Measurements from ENCODE around the gene GCNA.
A peak's percentile ranks its signal among the peaks of the same experiment; 100 is the strongest.

Gene GCNA

GRCh38 chrX:71540801-71541200, 37.4 kb upstream of the GCNA start:
- Histone ChIP-seq H3K9me2 (replicated peaks; ENCODE audit: low read depth, low read length) (no peaks in the 10 kb centered on the region), H3K27me3 (ENCODE audit: insufficient read depth, low read length, poor library complexity, severe bottlenecking) (no peaks in the 10 kb centered on the region), H3K79me2 (ENCODE audit: insufficient read depth, low read length) (peaks cover 99% of the 10 kb centered on the region), H3K9me3 (ENCODE audit: insufficient read depth, low read depth, low read length) (no peaks in the 10 kb centered on the region), H3K9ac (ENCODE audit: low read depth, low read length, poor library complexity, severe bottlenecking) (peak overlapping the region; percentile 51), H3K4me1 (ENCODE audit: insufficient read depth, low read length, poor library complexity, severe bottlenecking) (peaks cover 29% of the 10 kb centered on the region), H3F3A (ENCODE audit: low read depth) (no peaks in the 10 kb centered on the region), H3K4me2 (ENCODE audit: low read depth, low read length, poor library complexity, severe bottlenecking) (peak overlapping the region; percentile 93), H4K20me1 (ENCODE audit: insufficient read depth, low read length, poor library complexity, severe bottlenecking) (peaks cover 91% of the 10 kb centered on the region), H3K4me3 (ENCODE audit: low read length, poor library complexity, severe bottlenecking) (peak overlapping the region; percentile 88), H2AFZ (ENCODE audit: low read length) (no peak overlapping the region), H3K36me3 (ENCODE audit: insufficient read depth, low read length) (peaks cover 56% of the 10 kb centered on the region; the same call in 1 of the 2 replicates)
- no peak for TF ChIP-seq CTCF (conservative IDR thresholded peaks at IDR 0.05; ENCODE audit: low read length)
- no peak for TF ChIP-seq EZH2phosphoT487 (IDR thresholded peaks at IDR 0.05; ENCODE audit: borderline replicate concordance)

GRCh38 chrX:71541210-71542022, 36.8 kb upstream of the GCNA start:
- TF ChIP-seq EZH2phosphoT487 (IDR thresholded peaks at IDR 0.05; ENCODE audit: borderline replicate concordance) (no peak), CTCF (conservative IDR thresholded peaks at IDR 0.05; ENCODE audit: low read length) (no peak)
- H3K9me2 ChIP-seq (replicated peaks; ENCODE audit: low read depth, low read length): no peaks in the 10 kb centered on the region
- peak overlapping the region; percentile 51 for H3K9ac ChIP-seq (ENCODE audit: low read depth, low read length, poor library complexity, severe bottlenecking)
- H4K20me1 ChIP-seq (ENCODE audit: insufficient read depth, low read length, poor library complexity, severe bottlenecking): peaks cover 91% of the 10 kb centered on the region
- H3K36me3 ChIP-seq (ENCODE audit: insufficient read depth, low read length): peaks cover 62% of the 10 kb centered on the region; the same call in 1 of the 2 replicates
- H3F3A ChIP-seq (ENCODE audit: low read depth): no peaks in the 10 kb centered on the region
- H3K4me1 ChIP-seq (ENCODE audit: insufficient read depth, low read length, poor library complexity, severe bottlenecking): peaks cover 29% of the 10 kb centered on the region
- peaks cover 99% of the 10 kb centered on the region for H3K79me2 ChIP-seq (ENCODE audit: insufficient read depth, low read length)
- peak overlapping the region; percentile 88 for H3K4me3 ChIP-seq (ENCODE audit: low read length, poor library complexity, severe bottlenecking)
- H3K9me3 ChIP-seq (ENCODE audit: insufficient read depth, low read depth, low read length): no peaks in the 10 kb centered on the region
- no peak overlapping the region for H2AFZ ChIP-seq (ENCODE audit: low read length)
- no peaks in the 10 kb centered on the region for H3K27me3 ChIP-seq (ENCODE audit: insufficient read depth, low read length, poor library complexity, severe bottlenecking)
- peak overlapping the region; percentile 93 for H3K4me2 ChIP-seq (ENCODE audit: low read depth, low read length, poor library complexity, severe bottlenecking)

GRCh38 chrX:71542411-71542810, 35.8 kb upstream of the GCNA start:
- H3K27me3 ChIP-seq (ENCODE audit: insufficient read depth, low read length, poor library complexity, severe bottlenecking): no peaks in the 10 kb centered on the region
- H3K4me2 ChIP-seq (ENCODE audit: low read depth, low read length, poor library complexity, severe bottlenecking): peak overlapping the region; percentile 93
- H2AFZ ChIP-seq (ENCODE audit: low read length): no peak overlapping the region
- no peak for TF ChIP-seq EZH2phosphoT487 (IDR thresholded peaks at IDR 0.05; ENCODE audit: borderline replicate concordance)
- no peak for TF ChIP-seq CTCF (conservative IDR thresholded peaks at IDR 0.05; ENCODE audit: low read length)
- no peaks in the 10 kb centered on the region for H3K9me2 ChIP-seq (replicated peaks; ENCODE audit: low read depth, low read length)
- H3K4me1 ChIP-seq (ENCODE audit: insufficient read depth, low read length, poor library complexity, severe bottlenecking): peaks cover 29% of the 10 kb centered on the region
- H3K36me3 ChIP-seq (ENCODE audit: insufficient read depth, low read length): peaks cover 71% of the 10 kb centered on the region; the same call in 1 of the 2 replicates
- H3K9ac ChIP-seq (ENCODE audit: low read depth, low read length, poor library complexity, severe bottlenecking): peak overlapping the region; percentile 51
- no peaks in the 10 kb centered on the region for H3K9me3 ChIP-seq (ENCODE audit: insufficient read depth, low read depth, low read length)
- H3K4me3 ChIP-seq (ENCODE audit: low read length, poor library complexity, severe bottlenecking): peak overlapping the region; percentile 88
- H3K79me2 ChIP-seq (ENCODE audit: insufficient read depth, low read length): peaks cover 98% of the 10 kb centered on the region
- H3F3A ChIP-seq (ENCODE audit: low read depth): no peaks in the 10 kb centered on the region
- peaks cover 95% of the 10 kb centered on the region for H4K20me1 ChIP-seq (ENCODE audit: insufficient read depth, low read length, poor library complexity, severe bottlenecking)

Data from Loucy (cell line).